Activated T-cell treated with anti-CD3 and anti-CD28 coated beads, Interleukin-2, amount 50 U/mL, for 72 hours (primary cell): ENCODE measurements around the gene GSTM1. TPM values are rescaled to one million over a fixed set of nuclear protein-coding genes. Genes with fewer than 3 reads are reported as not detected.
"Not testable (repeated sequence)": the region's sequence is repeated elsewhere in the genome, so short reads cannot be mapped to it uniquely, and the experiment has no call there.

Source experiments
- ATAC-seq, 2 donors: fragments of 150-1000 bp; cut with Tn5 transposase; replicated peaks in 1 of 2; 2 replicates each; pipeline ENCODE4 v1.10.0; 2021; ENCODE audit warnings: moderate library complexity in 2 of 2, mild to moderate bottlenecking in 1 of 2
- DNase-seq, 2 donors: peaks; one replicate each; pipeline ENCODE4 v3.0.0; 2021 to 2022; ENCODE audit warnings: mixed read lengths in 1 of 2
- H3K27ac Mint-ChIP-seq: one replicate; pipeline ENCODE4 v1.8.0; 2022; ENCODE audit warnings: mild to moderate bottlenecking, moderate library complexity, mixed read lengths
- H3K27me3 Mint-ChIP-seq: one replicate; pipeline ENCODE4 v1.8.0; 2022; ENCODE audit warnings: low read depth, mixed read lengths
- H3K36me3 Mint-ChIP-seq, 2 donors: one replicate each; pipeline ENCODE4 v1.8.0; 2022; ENCODE audit warnings: mixed read lengths in 2 of 2, mild to moderate bottlenecking in 1 of 2; ENCODE audit not compliant: insufficient read depth in 2 of 2
- H3K4me1 Mint-ChIP-seq: one replicate; pipeline ENCODE4 v1.8.0; 2022; ENCODE audit warnings: low read depth, mixed read lengths
- H3K4me3 Mint-ChIP-seq, 2 donors: one replicate each; pipeline ENCODE4 v1.8.0; 2022; ENCODE audit warnings: mild to moderate bottlenecking in 2 of 2, mixed read lengths in 2 of 2, moderate library complexity in 2 of 2
- H3K9me3 Mint-ChIP-seq, 2 donors: one replicate each; pipeline ENCODE4 v1.8.0; 2022; ENCODE audit warnings: mixed read lengths in 2 of 2
- total RNA-seq, 2 donors: library from RNA; stranded (reverse); gene quantifications; one replicate each; pipeline ENCODE4 v1.2.3, GENCODE V29; 2022

Gene GSTM1
- total RNA-seq, 2 donors from 2014 or later, result 37.2 to 60.6 TPM

- Mint-ChIP-seq H3K36me3 (peaks cover 2 to 6% of the 10 kb centered on the region in 2 donors), H3K27ac (no peak overlapping the region), H3K27me3 (no peaks in the 10 kb centered on the region), H3K4me1 (peaks cover 5% of the 10 kb centered on the region), H3K9me3 (no peaks in the 10 kb centered on the region), H3K4me3 (no peak overlapping the region)
- ATAC-seq, result no peak
- no peak for DNase-seq
Measured at GRCh38 chr1:109691759-109692158, 4.1 kb downstream of the GSTM1 start.

GRCh38 chr1:109694400-109694799 is 6.8 kb downstream of the GSTM1 start:
- H3K36me3 Mint-ChIP-seq, H3K27me3 Mint-ChIP-seq, H3K27ac Mint-ChIP-seq, ATAC-seq, DNase-seq, H3K4me3 Mint-ChIP-seq, H3K9me3 Mint-ChIP-seq, H3K4me1 Mint-ChIP-seq: not testable (repeated sequence)

DNA sequence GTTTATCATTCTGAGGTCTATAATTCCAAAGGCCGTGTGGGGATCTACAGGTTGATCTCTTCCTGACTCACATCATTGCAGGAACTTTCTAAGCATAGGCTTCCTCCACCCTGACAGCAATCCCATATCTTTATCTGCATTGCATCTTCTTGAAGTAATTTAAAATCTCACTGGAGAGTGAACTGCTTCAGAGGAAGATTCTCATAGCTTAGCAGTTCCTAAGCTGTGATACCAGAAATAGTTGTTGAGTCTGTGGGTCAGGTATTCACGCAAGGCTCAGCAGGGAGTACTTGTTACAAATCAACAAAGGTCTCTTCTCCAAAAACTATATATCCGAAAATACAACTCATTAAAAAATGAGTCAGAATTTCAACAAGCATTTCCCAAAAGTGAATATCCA is 7.5 kb downstream of the GSTM1 start:
- not testable (repeated sequence) for H3K4me3 Mint-ChIP-seq, H3K36me3 Mint-ChIP-seq, H3K9me3 Mint-ChIP-seq, ATAC-seq, H3K27ac Mint-ChIP-seq, H3K4me1 Mint-ChIP-seq, DNase-seq, H3K27me3 Mint-ChIP-seq

DNA sequence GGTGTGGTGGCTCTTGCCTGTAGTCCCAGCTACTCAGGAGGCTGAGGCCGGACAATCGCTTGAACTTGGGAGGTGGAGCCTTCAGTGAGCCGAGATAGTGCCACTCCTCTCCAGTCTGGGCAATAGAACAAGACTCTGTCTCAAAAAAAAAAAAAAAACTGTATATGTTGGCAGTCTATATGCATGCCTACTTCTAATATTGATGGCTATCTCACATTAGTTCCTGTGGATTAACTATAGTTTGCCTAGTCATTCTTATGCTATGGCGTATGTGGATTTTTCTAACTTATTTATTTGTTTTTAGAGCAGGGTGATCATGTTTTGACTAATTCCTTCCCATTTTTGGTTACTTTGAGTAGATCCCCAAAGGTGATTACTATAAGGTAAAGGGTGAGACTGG is 9.4 kb downstream of the GSTM1 start:
- Mint-ChIP-seq H3K27me3 (no peaks in the 10 kb centered on the region), H3K27ac (no peak overlapping the region), H3K9me3 (no peaks in the 10 kb centered on the region), H3K4me3 (no peak overlapping the region), H3K36me3 (no peaks in the 10 kb centered on the region), H3K4me1 (no peaks in the 10 kb centered on the region)
- DNase-seq, result no peak
- ATAC-seq, result no peak

GRCh38 chr1:109697861-109698260 is 10.2 kb downstream of the GSTM1 start:
- not testable (repeated sequence) for DNase-seq, H3K4me3 Mint-ChIP-seq, ATAC-seq, H3K27me3 Mint-ChIP-seq, H3K9me3 Mint-ChIP-seq, H3K27ac Mint-ChIP-seq, H3K36me3 Mint-ChIP-seq, H3K4me1 Mint-ChIP-seq

DNA sequence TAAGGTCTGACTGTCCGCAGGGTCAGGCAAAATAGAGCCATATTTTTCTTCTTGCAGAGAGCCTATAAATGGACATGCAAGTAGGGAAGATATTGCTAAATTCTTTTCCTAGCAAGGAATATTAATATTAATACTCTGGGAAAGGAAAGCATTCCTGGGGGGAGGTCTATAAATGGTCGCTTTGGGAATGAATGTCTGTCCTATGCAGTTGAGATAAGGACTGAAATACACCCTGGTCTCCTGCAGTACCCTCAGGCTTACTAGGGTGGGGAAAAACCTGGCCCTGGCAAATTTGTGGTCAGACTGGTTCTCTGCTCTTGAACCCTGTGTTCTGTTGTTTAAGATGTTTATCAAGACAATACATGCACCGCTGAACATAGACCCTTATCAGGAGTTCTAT is 15.3 kb downstream of the GSTM1 start:
- not testable (repeated sequence) for DNase-seq, H3K9me3 Mint-ChIP-seq, H3K4me3 Mint-ChIP-seq, H3K4me1 Mint-ChIP-seq, H3K27me3 Mint-ChIP-seq, H3K36me3 Mint-ChIP-seq, H3K27ac Mint-ChIP-seq, ATAC-seq

- Mint-ChIP-seq H3K27ac (no peak overlapping the region), H3K36me3 (peaks cover 4 to 10% of the 10 kb centered on the region in 2 donors), H3K9me3 (peaks cover 1 to 6% of the 10 kb centered on the region in 2 donors), H3K27me3 (no peaks in the 10 kb centered on the region), H3K4me1 (no peaks in the 10 kb centered on the region), H3K4me3 (no peak overlapping the region)
- DNase-seq (no peak), ATAC-seq (no peak)
Measured at GRCh38 chr1:109704173-109704572, 16.6 kb downstream of the GSTM1 start.

DNA sequence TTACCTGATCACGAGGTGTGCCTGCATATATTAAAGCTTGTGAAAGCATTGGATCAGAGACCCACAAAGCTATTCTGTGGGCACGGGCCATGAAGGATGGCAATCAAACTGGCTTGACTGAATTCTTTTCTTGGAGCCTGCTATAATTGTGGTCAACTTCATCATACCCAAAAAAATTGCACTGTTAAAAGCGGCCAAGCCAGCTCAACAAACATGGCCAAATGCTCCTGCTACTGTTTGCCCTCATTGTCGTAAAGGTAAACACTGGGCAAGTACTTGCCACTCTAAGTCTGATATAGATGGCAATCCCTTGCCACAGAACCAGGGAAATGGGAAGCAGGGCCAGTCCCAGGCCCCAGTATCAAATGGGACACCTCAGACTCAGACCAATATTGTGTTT is 17.8 kb downstream of the GSTM1 start:
- Mint-ChIP-seq H3K9me3 (peaks cover 5 to 6% of the 10 kb centered on the region in 2 donors), H3K4me3 (no peak overlapping the region), H3K27me3 (no peaks in the 10 kb centered on the region), H3K27ac (no peak overlapping the region), H3K36me3 (peaks cover 6 to 13% of the 10 kb centered on the region in 2 donors), H3K4me1 (no peaks in the 10 kb centered on the region)
- ATAC-seq, result no peak
- DNase-seq, result no peak

DNA sequence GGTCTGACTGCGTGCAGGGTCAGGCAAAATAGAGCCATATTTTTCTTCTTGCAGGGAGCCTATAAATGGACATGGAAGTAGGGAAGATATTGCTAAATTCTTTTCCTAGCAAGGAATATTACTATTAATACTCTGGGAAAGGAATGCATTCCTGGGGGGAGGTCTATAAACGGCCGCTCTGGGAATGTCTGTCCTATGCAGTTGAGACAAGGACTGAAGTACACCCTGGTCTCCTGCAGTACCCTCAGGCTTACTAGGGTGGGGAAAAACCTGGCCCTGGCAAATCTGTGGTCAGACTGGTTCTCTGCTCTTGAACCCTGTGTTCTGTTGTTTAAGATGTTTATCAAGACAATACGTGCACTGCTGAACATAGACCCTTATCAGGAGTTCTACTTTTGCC is 21.3 kb downstream of the GSTM1 start:
- not testable (repeated sequence) for H3K27ac Mint-ChIP-seq, H3K36me3 Mint-ChIP-seq

DNA sequence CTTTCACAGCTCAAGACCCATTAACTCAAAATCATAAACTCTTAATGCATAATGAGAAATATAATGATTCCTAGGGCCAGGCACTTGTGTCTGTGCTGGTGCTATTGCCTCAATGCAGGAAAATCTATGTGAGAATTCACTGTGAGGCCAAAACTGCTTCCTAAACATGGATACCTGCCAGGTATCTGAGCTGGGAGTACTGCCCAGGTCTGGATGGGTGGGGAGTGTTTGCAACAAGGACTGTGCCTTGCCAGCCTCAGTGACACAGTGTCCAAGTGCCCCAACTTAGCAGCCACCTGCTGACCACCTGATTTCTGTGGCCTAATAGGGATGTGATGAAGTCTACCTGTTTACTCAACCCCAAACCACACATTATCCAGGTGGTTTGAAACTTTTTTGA is 22.2 kb downstream of the GSTM1 start:
- ATAC-seq, DNase-seq, H3K4me3 Mint-ChIP-seq, H3K4me1 Mint-ChIP-seq, H3K36me3 Mint-ChIP-seq, H3K27ac Mint-ChIP-seq, H3K9me3 Mint-ChIP-seq: not testable (repeated sequence)
- peaks cover 15% of the 10 kb centered on the region for H3K27me3 Mint-ChIP-seq

More for the DNA sequence above, 21.3 kb downstream of the GSTM1 start:
- not testable (repeated sequence) for H3K9me3 Mint-ChIP-seq, H3K27me3 Mint-ChIP-seq, DNase-seq, ATAC-seq, H3K4me3 Mint-ChIP-seq, H3K4me1 Mint-ChIP-seq

- ATAC-seq, result peak; percentile 41 to 54
- not testable (repeated sequence) for H3K27ac Mint-ChIP-seq
Measured at GRCh38 chr1:109711593-109712320, 24.1 kb downstream of the GSTM1 start, which contains the start of gene GSTM5. TSS of gene GSTM5 (plus strand) at chr1:109712251. CDS start at chr1:109712313, 62 bp downstream.

GRCh38 chr1:109712321-109712864 is 24.8 kb downstream of the GSTM1 start:
- H3K4me1 Mint-ChIP-seq, result no peaks in the 10 kb centered on the region
- peaks cover 15% of the 10 kb centered on the region for H3K27me3 Mint-ChIP-seq
- ATAC-seq (peak in 1 of 2 donors; percentile 22), DNase-seq (no peak)
- H3K4me3 Mint-ChIP-seq, result peak overlapping the region in 1 of 2 donors; percentile 60
- H3K27ac Mint-ChIP-seq, result no peak overlapping the region
- H3K9me3 Mint-ChIP-seq, result peaks cover 3 to 6% of the 10 kb centered on the region in 2 donors
- peaks cover 4 to 9% of the 10 kb centered on the region in 2 donors for H3K36me3 Mint-ChIP-seq

More at GRCh38 chr1:109711593-109712320, 24.1 kb downstream of the GSTM1 start, which contains the start of gene GSTM5:
- not testable (repeated sequence) for DNase-seq, H3K36me3 Mint-ChIP-seq, H3K9me3 Mint-ChIP-seq, H3K4me1 Mint-ChIP-seq
- Mint-ChIP-seq H3K27me3 (peaks cover 15% of the 10 kb centered on the region), H3K4me3 (peak within 1 kb of the TSS; percentile 60)

DNA sequence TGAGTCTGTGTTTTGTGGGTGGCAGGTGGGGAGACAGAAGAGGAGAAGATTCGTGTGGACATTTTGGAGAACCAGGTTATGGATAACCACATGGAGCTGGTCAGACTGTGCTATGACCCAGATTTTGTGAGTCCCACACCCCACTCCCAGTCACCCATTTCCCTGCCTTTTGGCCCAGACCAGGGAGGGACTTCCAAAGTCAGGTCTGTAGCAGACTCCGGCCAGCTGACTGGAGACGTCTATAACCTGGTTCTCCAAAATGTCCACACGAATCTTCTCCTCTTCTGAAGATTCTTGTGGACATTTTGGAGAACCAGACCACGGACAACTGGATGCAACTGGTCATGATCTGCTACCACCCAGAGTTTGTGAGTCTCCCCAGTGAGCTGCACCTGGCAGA is 26.0 kb downstream of the GSTM1 start:
- Mint-ChIP-seq H3K27me3 (peaks cover 15% of the 10 kb centered on the region), H3K36me3 (peaks cover 3 to 4% of the 10 kb centered on the region in 2 donors), H3K9me3 (peaks cover 2 to 3% of the 10 kb centered on the region in 2 donors), H3K4me3 (no peak overlapping the region), H3K27ac (no peak overlapping the region), H3K4me1 (no peaks in the 10 kb centered on the region)
- DNase-seq, result no peak
- ATAC-seq, result no peak
